H1 (cell line): Measurements from ENCODE around the gene ASXL3. TPM values are rescaled to one million over a fixed set of nuclear protein-coding genes. Genes with fewer than 3 reads are reported as not detected.

Experiments used
- CTCF ChIA-PET: fragments of 300-600 bp; sonication (Branson Sonifier 250); formaldehyde crosslinking; loops from one replicate; lab custom pipeline; 2021; ENCODE audit not compliant: partially characterized antibody; lab: Charles Lee
- POLR2A ChIA-PET: fragments of 300-600 bp; sonication (Branson Sonifier 250); formaldehyde crosslinking; loops from one replicate; lab custom pipeline; 2021; ENCODE audit warnings: inconsistent platforms; ENCODE audit not compliant: partially characterized antibody; lab: Charles Lee
- DNase-seq, 2 experiments: peaks; one replicate each; pipeline versions ENCODE4 v3.0.0 to v3.0.0-alpha.2; 2010 to 2022; ENCODE audit warnings: low spot score in 2 of 2, low read depth in 1 of 2, mixed read lengths in 1 of 2
- FAIRE-seq: peaks from 2 replicates; lab custom pipeline; 2011; peaks lifted over from hg19 to GRCh38; lab: Jason Lieb, UNC
- H2AFZ ChIP-seq: 2 replicates; pipeline ENCODE4 v1.8.1; 2012; ENCODE audit warnings: low read length, inconsistent platforms
- H2AK5ac ChIP-seq: 2 replicates; pipeline ENCODE4 v1.6.1; 2013; ENCODE audit warnings: low read depth, low read length
- H2BK120ac ChIP-seq: replicated peaks from 2 replicates; pipeline ENCODE3; 2013; ENCODE audit warnings: low read depth, low read length, inconsistent platforms
- H2BK12ac ChIP-seq: 2 replicates; pipeline ENCODE4 v1.6.1; 2013; ENCODE audit warnings: low read depth, low read length
- H2BK15ac ChIP-seq: 2 replicates; pipeline ENCODE4 v1.6.1; 2013; ENCODE audit warnings: low read length
- H2BK20ac ChIP-seq: 2 replicates; pipeline ENCODE4 v1.6.1; 2013; ENCODE audit warnings: low read length
- H2BK5ac ChIP-seq: 2 replicates; pipeline ENCODE4 v1.6.1; 2013; ENCODE audit warnings: low read depth, low read length
- H3K14ac ChIP-seq: 2 replicates; pipeline ENCODE4 v1.6.1; 2013; ENCODE audit warnings: inconsistent platforms; ENCODE audit not compliant: insufficient read length
- H3K18ac ChIP-seq: 2 replicates; pipeline ENCODE4 v1.6.1; 2013; ENCODE audit warnings: low read length; ENCODE audit errors: extremely low read depth
- H3K23ac ChIP-seq: 2 replicates; pipeline ENCODE4 v1.6.1; 2013; ENCODE audit warnings: inconsistent platforms; ENCODE audit not compliant: insufficient read length
- H3K23me2 ChIP-seq: 2 replicates; pipeline ENCODE4 v1.6.1; 2013; ENCODE audit warnings: low read depth, low read length
- H3K27ac ChIP-seq: 2 replicates; pipeline ENCODE4 v1.6.1; 2011; ENCODE audit warnings: low read depth, low read length, inconsistent platforms
- H3K27me3 ChIP-seq, 4 experiments: replicated peaks in 1 of 4; 1 replicate in 1 of 4; 2 replicates in 3 of 4; pipeline versions ENCODE4 v1.6.1 to v1.8.1; 2011 to 2013; ENCODE audit warnings: low read length in 3 of 4, mild to moderate bottlenecking in 3 of 4, inconsistent platforms in 2 of 4, mixed read lengths in 2 of 4, moderate library complexity in 1 of 4; ENCODE audit not compliant: control insufficient read depth in 3 of 4, insufficient read depth in 3 of 4; ENCODE audit errors: extremely low read depth in 1 of 4
- H3K36me3 ChIP-seq, 4 experiments: 2 replicates each; pipeline versions ENCODE4 v1.6.1 to v1.8.1; 2011 to 2013; ENCODE audit warnings: mild to moderate bottlenecking in 4 of 4, low read length in 3 of 4, moderate library complexity in 2 of 4, control low read depth in 1 of 4, inconsistent platforms in 1 of 4; ENCODE audit not compliant: insufficient read depth in 4 of 4, control insufficient read depth in 2 of 4
- H3K4ac ChIP-seq: replicated peaks from 2 replicates; pipeline ENCODE3; 2013; ENCODE audit warnings: low read length, low read depth, mixed read lengths, inconsistent platforms; ENCODE audit not compliant: insufficient read length
- H3K4me1 ChIP-seq, 4 experiments: replicated peaks in 1 of 4; 1 replicate in 1 of 4; 2 replicates in 3 of 4; pipeline versions ENCODE4 v1.6.1 to v1.8.1; 2011 to 2013; ENCODE audit warnings: low read length in 3 of 4, inconsistent platforms in 2 of 4, mixed read lengths in 1 of 4; ENCODE audit not compliant: insufficient read depth in 4 of 4, control insufficient read depth in 3 of 4
- H3K4me2 ChIP-seq, 2 experiments: 2 replicates each; pipeline versions ENCODE4 v1.6.1 to v1.8.1; 2011 to 2013; ENCODE audit warnings: low read depth in 2 of 2, low read length in 2 of 2, control low read depth in 1 of 2, inconsistent platforms in 1 of 2, mild to moderate bottlenecking in 1 of 2; ENCODE audit not compliant: insufficient read depth in 1 of 2
- H3K4me3 ChIP-seq, 4 experiments: fragments of 200-600, 300-600 bp in 1 of 4; sonication (generic), shearing (Covaris generic), sonication (Bioruptor Twin) in 1 of 4; 2 replicates each; pipeline versions ENCODE4 v1.5.1 to v1.8.1; 2011 to 2016; ENCODE audit warnings: low read length in 4 of 4, low read depth in 3 of 4, control low read depth in 2 of 4, inconsistent platforms in 2 of 4, mild to moderate bottlenecking in 2 of 4, mixed read lengths in 1 of 4, moderate library complexity in 1 of 4; ENCODE audit not compliant: insufficient read depth in 2 of 4; ENCODE audit errors: extremely low read depth in 1 of 4
- H3K56ac ChIP-seq: replicated peaks from 2 replicates; pipeline ENCODE3; 2013; ENCODE audit warnings: low read depth, mild to moderate bottlenecking, mixed read lengths, low read length, inconsistent platforms; ENCODE audit not compliant: insufficient read length
- H3K79me1 ChIP-seq: 2 replicates; pipeline ENCODE4 v1.6.1; 2013; ENCODE audit warnings: low read depth, low read length, control low read depth
- H3K79me2 ChIP-seq, 2 experiments: 2 replicates each; pipeline versions ENCODE4 v1.6.1 to v1.8.1; 2012 to 2013; ENCODE audit warnings: low read length in 2 of 2, mild to moderate bottlenecking in 2 of 2, inconsistent platforms in 1 of 2; ENCODE audit not compliant: insufficient read depth in 2 of 2, control insufficient read depth in 1 of 2
- H3K9ac ChIP-seq, 4 experiments: replicated peaks in 1 of 4; 1 replicate in 1 of 4; 2 replicates in 3 of 4; pipeline versions ENCODE4 v1.6.1 to v1.8.1; 2011 to 2013; ENCODE audit warnings: low read depth in 3 of 4, low read length in 3 of 4, control low read depth in 2 of 4, mild to moderate bottlenecking in 2 of 4, moderate library complexity in 2 of 4, inconsistent platforms in 1 of 4; ENCODE audit errors: extremely low read depth in 1 of 4
- H3K9me3 ChIP-seq, 2 experiments: 2 replicates each; pipeline versions ENCODE4 v1.6.1 to v1.8.1; 2012 to 2013; ENCODE audit warnings: mild to moderate bottlenecking in 2 of 2, moderate library complexity in 2 of 2, control low read depth in 1 of 2, inconsistent platforms in 1 of 2, low read depth in 1 of 2, low read length in 1 of 2, mixed read lengths in 1 of 2; ENCODE audit not compliant: insufficient read depth in 2 of 2
- H4K20me1 ChIP-seq, 2 experiments: replicated peaks in 1 of 2; 2 replicates each; pipeline versions ENCODE3 to v1.8.1; 2011 to 2013; ENCODE audit warnings: inconsistent platforms in 2 of 2, low read length in 2 of 2, mild to moderate bottlenecking in 1 of 2; ENCODE audit not compliant: insufficient read depth in 2 of 2, control insufficient read depth in 1 of 2
- H4K5ac ChIP-seq: 2 replicates; pipeline ENCODE4 v1.6.1; 2013; ENCODE audit warnings: low read length, low read depth, mixed read lengths, inconsistent platforms; ENCODE audit not compliant: insufficient read length
- H4K8ac ChIP-seq: 2 replicates; pipeline ENCODE4 v1.8.0; 2013; ENCODE audit warnings: mild to moderate bottlenecking, moderate library complexity, low read length, inconsistent platforms; ENCODE audit not compliant: insufficient read depth; ENCODE audit errors: extremely low read depth
- H4K91ac ChIP-seq: replicated peaks from 2 replicates; pipeline ENCODE3; 2013; ENCODE audit warnings: low read length, mixed read lengths, inconsistent platforms; ENCODE audit not compliant: insufficient read length
- FOSL1 ChIP-seq: IDR thresholded peaks from 2 replicates; pipeline ENCODE4 v1.6.1; 2011; ENCODE audit warnings: mild to moderate bottlenecking, low read depth, low read length, moderate library complexity; ENCODE audit not compliant: insufficient read depth
- KDM4A ChIP-seq: IDR thresholded peaks from one replicate; pipeline ENCODE4 v1.7.1; 2012; ENCODE audit warnings: low read depth, mild to moderate bottlenecking, moderate library complexity, low read length, inconsistent platforms; ENCODE audit not compliant: severe bottlenecking
- SP2 ChIP-seq: IDR thresholded peaks from 2 replicates; pipeline ENCODE4 v1.6.1; 2012; ENCODE audit warnings: mild to moderate bottlenecking, low read length, inconsistent platforms
- SUZ12 ChIP-seq: fragments of 200-600 bp; sonication (generic); IDR thresholded peaks from 2 replicates; pipeline ENCODE4 v1.6.1; 2012; ENCODE audit warnings: mild to moderate bottlenecking, inconsistent platforms, low read length, moderate library complexity, mixed read lengths
- ZNF274 ChIP-seq: IDR thresholded peaks from 2 replicates; pipeline ENCODE4 v1.7.0; 2012; ENCODE audit warnings: low read length, borderline replicate concordance; ENCODE audit errors: extremely low read depth
- WGBS, 2 experiments: shearing (Covaris generic) in 1 of 2; methylation state at CpG; one replicate each; pipeline versions ENCODE4 v1.1.6 to v1.1.7; 2013 to 2015; ENCODE audit warnings: low lambda C conversion rate in 2 of 2, mixed read lengths in 2 of 2, inconsistent platforms in 1 of 2, low coverage in 1 of 2, missing lambda C conversion rate in 1 of 2; ENCODE audit not compliant: insufficient replicate concordance in 2 of 2, insufficient coverage in 1 of 2, insufficient read length in 1 of 2; ENCODE audit errors: extremely low coverage in 1 of 2, missing lambda C conversion rate in 1 of 2; 5-methylcytosine and 5-hydroxymethylcytosine counted together
- polyA plus RNA-seq, 7 experiments: library from polyadenylated mRNA; depleted of rRNA in 3 of 7; stranded (reverse) in 5 of 7; unstranded in 2 of 7; fragments of >200 nt in 5 of 7; fragments of 200-250 nt in 2 of 7; gene quantifications; 1 replicate in 5 of 7; 2 replicates in 1 of 7; 4 replicates in 1 of 7; pipeline versions ENCODE4 v1.2.1 to v1.2.3, GENCODE V29; 2011 to 2013; ENCODE audit warnings: missing spikeins in 2 of 7, mixed read lengths in 2 of 7
- total RNA-seq: library from RNA; stranded (reverse); fragmentation: NEBNext Ultra II Directional; extraction: Animal tissue kit (Norgen Biotek cat#: 25700); gene quantifications from 2 replicates; pipeline ENCODE4 v1.2.1, GENCODE V29; 2021

Gene ASXL3
- total and polyA plus RNA-seq, 2 of the 8 experiments (the other 6 are each of a cell fraction or from before 2014, with no cell fraction given) = 0.08 to 1.3 TPM

- H3K79me2 ChIP-seq = no peaks in the 10 kb centered on the region
- ChIA-PET POLR2A (interaction anchor here (0.9 kb wide), 1 partner anchor 9 kb away, joined by 3 read pairs; no protein-coding TSS in a partner anchor), CTCF (interaction anchor here (0.6 kb wide), 1 partner anchor 1275 kb away, joined by 3 read pairs; no protein-coding TSS in a partner anchor)
- no peak overlapping the region for H2BK5ac ChIP-seq
- FAIRE-seq = no peak
- H3K36me3 ChIP-seq = no peaks in the 10 kb centered on the region; a peak in 1 of 8 replicates
- H4K5ac ChIP-seq = no peak overlapping the region
- 47% methylated on average over 3 of the region's 3 CpGs; no CpG with 5 or more reads in 1 of the 2 experiments for WGBS, 2 experiments
- H3K79me1 ChIP-seq = no peaks in the 10 kb centered on the region
- H2BK15ac ChIP-seq = no peak overlapping the region
- no peak overlapping the region for H3K4ac ChIP-seq
- H3K23me2 ChIP-seq = no peaks in the 10 kb centered on the region; the same call in 1 of the 2 replicates
- H3K9me3 ChIP-seq = peaks cover 0 to 2% of the 10 kb centered on the region in 2 experiments; a peak in 2 of 4 replicates
- no peak overlapping the region for H3K9ac ChIP-seq
- no peak overlapping the region for H3K23ac ChIP-seq
- no peak overlapping the region for H2BK120ac ChIP-seq
- H3K27me3 ChIP-seq = no peaks in the 10 kb centered on the region
- H3K4me2 ChIP-seq = peak overlapping the region; percentile 35 to 60
- H3K18ac ChIP-seq = no peak overlapping the region
- H3K14ac ChIP-seq = no peak overlapping the region
- H2BK12ac ChIP-seq = no peak overlapping the region
- peak overlapping the region in 1 of 4 experiments; percentile 31; a peak in 1 of 8 replicates for H3K4me3 ChIP-seq
- no peak overlapping the region for H3K56ac ChIP-seq
- no peak for DNase-seq
- no peaks in the 10 kb centered on the region for H4K20me1 ChIP-seq
- H2AFZ ChIP-seq = no peak overlapping the region
- H2BK20ac ChIP-seq = no peak overlapping the region
- peaks cover 0 to 7% (median 0%) of the 10 kb centered on the region in 4 experiments; a peak in 2 of 7 replicates for H3K4me1 ChIP-seq
- H2AK5ac ChIP-seq = no peak overlapping the region
- no peak overlapping the region for H4K8ac ChIP-seq
- no peak overlapping the region for H4K91ac ChIP-seq
- H3K27ac ChIP-seq = no peak overlapping the region
- TF ChIP-seq FOSL1 = no peak
- no peak for TF ChIP-seq ZNF274
- no peak for TF ChIP-seq KDM4A
- no peak for TF ChIP-seq SUZ12
- no peak for TF ChIP-seq SP2
These were observed 7.4 kb downstream of the ASXL3 start for GRCh38 chr18:33585431-33585775.
